Measurements from ENCODE around the gene TMEM236. TPM values are rescaled to one million over a fixed set of nuclear protein-coding genes. Genes with fewer than 3 reads are reported as not detected.

Gene TMEM236
- total RNA-seq, 4 donors from 2014 or later: 0.08 to 0.95 (median 0.55) TPM

GRCh38 chr10:17790651-17791050 is 38.6 kb downstream of the TMEM236 start:
- TF ChIP-seq CTCF (IDR thresholded peaks at IDR 0.05) (no peak), POLR2A (IDR thresholded peaks at IDR 0.05) (no peak)
- intact Hi-C loops (cut with DNase I; ENCODE audit: low total_unique reads): no loop called here
- no peak overlapping the region for H3K4me3 ChIP-seq (ENCODE audit: low read depth, poor library complexity, severe bottlenecking)
- DNase-seq (ENCODE audit: low spot score in 2 of 2): no peak
- WGBS, 2 donors: 80 to 86% methylated on average over 2 of the region's 2 CpGs

- TF ChIP-seq POLR2A (IDR thresholded peaks at IDR 0.05): no peak
- no peak for TF ChIP-seq CTCF (IDR thresholded peaks at IDR 0.05)
- H3K4me3 ChIP-seq (ENCODE audit: low read depth, poor library complexity, severe bottlenecking): no peak overlapping the region
- DNase-seq (ENCODE audit: low spot score in 2 of 2): no peak
- intact Hi-C loops (cut with DNase I; ENCODE audit: low total_unique reads): no loop called here
Observed at GRCh38 chr10:17792991-17793390, 41.0 kb downstream of the TMEM236 start.

- no peak for DNase-seq (ENCODE audit: low spot score in 2 of 2)
- TF ChIP-seq CTCF (IDR thresholded peaks at IDR 0.05): no peak
- no peak for TF ChIP-seq POLR2A (IDR thresholded peaks at IDR 0.05)
- intact Hi-C loops (cut with DNase I; ENCODE audit: low total_unique reads): no loop called here
- 82 to 90% methylated on average over 6 of the region's 6 CpGs for WGBS, 2 donors
- H3K4me3 ChIP-seq (ENCODE audit: low read depth, poor library complexity, severe bottlenecking): no peak overlapping the region
Observed at GRCh38 chr10:17793823-17794644, 42.0 kb downstream of the TMEM236 start.

- intact Hi-C loops (cut with DNase I; ENCODE audit: low total_unique reads): no loop called here
- no peak for TF ChIP-seq POLR2A (IDR thresholded peaks at IDR 0.05)
- no peak for TF ChIP-seq CTCF (IDR thresholded peaks at IDR 0.05)
Observed at GRCh38 chr10:17795083-17795482, 43.1 kb downstream of the TMEM236 start.

GRCh38 chr10:17795813-17796594 is 44.0 kb downstream of the TMEM236 start:
- no peak for DNase-seq (ENCODE audit: low spot score in 2 of 2)
- 84 to 90% methylated on average over 17 of the region's 17 CpGs for WGBS, 2 donors

More at GRCh38 chr10:17795083-17795482, 43.1 kb downstream of the TMEM236 start:
- no peak for DNase-seq (ENCODE audit: low spot score in 2 of 2)
- 83 to 89% methylated on average over 4 of the region's 4 CpGs for WGBS, 2 donors
- H3K4me3 ChIP-seq (ENCODE audit: low read depth, poor library complexity, severe bottlenecking): no peak overlapping the region

More at GRCh38 chr10:17795813-17796594, 44.0 kb downstream of the TMEM236 start:
- TF ChIP-seq CTCF (IDR thresholded peaks at IDR 0.05) (no peak), POLR2A (IDR thresholded peaks at IDR 0.05) (no peak)
- no peak overlapping the region for H3K4me3 ChIP-seq (ENCODE audit: low read depth, poor library complexity, severe bottlenecking)
- intact Hi-C loops (cut with DNase I; ENCODE audit: low total_unique reads): no loop called here

Measured in lower leg skin (tissue), 4 donors.